H9 (cell line): Measurements from ENCODE around the gene WDR81. TPM values are rescaled to one million over a fixed set of nuclear protein-coding genes. Genes with fewer than 3 reads are reported as not detected.

Source experiments
- DNase-seq: peaks from one replicate; pipeline ENCODE4 v3.0.0-alpha.2; 2017
- H2AFZ ChIP-seq: one replicate; pipeline ENCODE4 v1.6.1; 2013; ENCODE audit warnings: mild to moderate bottlenecking, low read length, control low read depth, moderate library complexity
- H2AK5ac ChIP-seq: 2 replicates; pipeline ENCODE4 v1.6.1; 2013; ENCODE audit warnings: low read length, control low read depth, mixed read lengths; ENCODE audit not compliant: insufficient read length
- H2BK120ac ChIP-seq: one replicate; pipeline ENCODE4 v1.6.1; 2013; ENCODE audit warnings: low read depth, mild to moderate bottlenecking, low read length, control low read depth, inconsistent platforms; ENCODE audit not compliant: poor library complexity, severe bottlenecking
- H2BK12ac ChIP-seq: 2 replicates; pipeline ENCODE4 v1.6.1; 2013; ENCODE audit warnings: low read length, control low read depth, mixed read lengths, low read depth; ENCODE audit not compliant: insufficient read length
- H2BK15ac ChIP-seq: 2 replicates; pipeline ENCODE4 v1.6.1; 2013; ENCODE audit warnings: low read depth, low read length, control low read depth
- H2BK20ac ChIP-seq: one replicate; pipeline ENCODE4 v1.6.1; 2013; ENCODE audit warnings: low read depth, mild to moderate bottlenecking, low read length, control low read depth, inconsistent platforms; ENCODE audit not compliant: poor library complexity, severe bottlenecking
- H2BK5ac ChIP-seq: 2 replicates; pipeline ENCODE4 v1.6.1; 2013; ENCODE audit warnings: low read length, control low read depth, mixed read lengths; ENCODE audit not compliant: insufficient read length
- H3K14ac ChIP-seq: 2 replicates; pipeline ENCODE4 v1.6.1; 2013; ENCODE audit warnings: low read length, control low read depth; ENCODE audit not compliant: insufficient read depth
- H3K18ac ChIP-seq: 2 replicates; pipeline ENCODE4 v1.6.1; 2013; ENCODE audit warnings: low read depth, mild to moderate bottlenecking, mixed read lengths, low read length, control low read depth; ENCODE audit not compliant: insufficient read length
- H3K23ac ChIP-seq: 2 replicates; pipeline ENCODE4 v1.6.1; 2013; ENCODE audit warnings: low read length, control low read depth, mixed read lengths, low read depth; ENCODE audit not compliant: insufficient read length
- H3K23me2 ChIP-seq: 2 replicates; pipeline ENCODE4 v1.6.1; 2013; ENCODE audit warnings: low read depth, mild to moderate bottlenecking, mixed read lengths, low read length, control low read depth; ENCODE audit not compliant: insufficient read length, poor library complexity, severe bottlenecking
- H3K27ac ChIP-seq: 2 replicates; pipeline ENCODE4 v1.5.1; 2013; ENCODE audit warnings: low read length, control low read depth, mixed read lengths, low read depth; ENCODE audit not compliant: insufficient read length
- H3K27me3 ChIP-seq: 2 replicates; pipeline ENCODE4 v1.6.1; 2013; ENCODE audit warnings: low read length, control low read depth, inconsistent platforms; ENCODE audit not compliant: insufficient read depth
- H3K4ac ChIP-seq: 2 replicates; pipeline ENCODE4 v1.6.1; 2013; ENCODE audit warnings: low read depth, mild to moderate bottlenecking, control low read depth, inconsistent platforms, low read length, moderate library complexity
- H3K4me1 ChIP-seq: 2 replicates; pipeline ENCODE4 v1.6.1; 2013; ENCODE audit warnings: low read length, control low read depth, inconsistent platforms; ENCODE audit not compliant: insufficient read depth
- H3K4me2 ChIP-seq: 2 replicates; pipeline ENCODE4 v1.6.1; 2013; ENCODE audit warnings: low read length, control low read depth, mixed read lengths; ENCODE audit not compliant: insufficient read length, insufficient read depth
- H3K56ac ChIP-seq: 2 replicates; pipeline ENCODE4 v1.6.1; 2013; ENCODE audit warnings: low read depth, mild to moderate bottlenecking, mixed read lengths, low read length, control low read depth; ENCODE audit not compliant: insufficient read length
- H3K79me1 ChIP-seq: 2 replicates; pipeline ENCODE4 v1.6.1; 2013; ENCODE audit warnings: low read depth, mild to moderate bottlenecking, moderate library complexity, low read length, control low read depth, inconsistent platforms; ENCODE audit not compliant: insufficient read depth, poor library complexity, severe bottlenecking
- H3K79me2 ChIP-seq: 2 replicates; pipeline ENCODE4 v1.6.1; 2013; ENCODE audit warnings: low read length, control low read depth, inconsistent platforms; ENCODE audit not compliant: insufficient read depth
- H3K9ac ChIP-seq: 2 replicates; pipeline ENCODE4 v1.6.1; 2013; ENCODE audit warnings: low read length, control low read depth, mixed read lengths; ENCODE audit not compliant: insufficient read length; ENCODE audit errors: extremely low read depth
- H3K9me3 ChIP-seq: one replicate; pipeline ENCODE4 v1.6.1; 2013; ENCODE audit warnings: low read depth, low read length, inconsistent platforms; ENCODE audit not compliant: control insufficient read depth
- H3T11ph ChIP-seq: one replicate; pipeline ENCODE4 v1.6.1; 2013; ENCODE audit warnings: mild to moderate bottlenecking, low read length, control low read depth, inconsistent platforms
- H4K20me1 ChIP-seq: one replicate; pipeline ENCODE4 v1.6.1; 2013; ENCODE audit not compliant: control insufficient read depth, insufficient read length, insufficient read depth
- H4K5ac ChIP-seq: 2 replicates; pipeline ENCODE4 v1.6.1; 2013; ENCODE audit warnings: low read depth, mild to moderate bottlenecking, mixed read lengths, low read length, control low read depth; ENCODE audit not compliant: insufficient read length
- H4K8ac ChIP-seq: replicated peaks from 2 replicates; pipeline ENCODE4 v1.6.1; 2013; ENCODE audit warnings: low read length, control low read depth, mixed read lengths, low read depth; ENCODE audit not compliant: insufficient read length
- H4K91ac ChIP-seq: 2 replicates; pipeline ENCODE4 v1.6.1; 2013; ENCODE audit warnings: low read depth, mild to moderate bottlenecking, moderate library complexity, mixed read lengths, low read length, control low read depth; ENCODE audit not compliant: insufficient read length
- H3K27ac Mint-ChIP-seq, 3 experiments: 2 replicates in 2 of 3; 3 replicates in 1 of 3; pipeline ENCODE4 v1.8.0; 2020 to 2021; ENCODE audit warnings: mixed read lengths in 3 of 3, mild to moderate bottlenecking in 1 of 3, moderate library complexity in 1 of 3
- H3K27me3 Mint-ChIP-seq: 2 replicates; pipeline ENCODE4 v1.8.0; 2021; ENCODE audit warnings: low read depth, mild to moderate bottlenecking, moderate library complexity, mixed read lengths
- H3K36me3 Mint-ChIP-seq, 3 experiments: 2 replicates in 2 of 3; 3 replicates in 1 of 3; pipeline ENCODE4 v1.8.0; 2020 to 2021; ENCODE audit warnings: low read depth in 3 of 3, mixed read lengths in 3 of 3; ENCODE audit not compliant: insufficient read depth in 1 of 3
- H3K4me1 Mint-ChIP-seq, 2 experiments: 2 replicates each; pipeline ENCODE4 v1.8.0; 2020; ENCODE audit warnings: mixed read lengths in 2 of 2
- H3K4me3 Mint-ChIP-seq, 2 experiments: 2 replicates in 1 of 2; 3 replicates in 1 of 2; pipeline ENCODE4 v1.8.0; 2020 to 2021; ENCODE audit warnings: mild to moderate bottlenecking in 2 of 2, mixed read lengths in 2 of 2, moderate library complexity in 1 of 2
- H3K9me3 Mint-ChIP-seq, 2 experiments: 2 replicates in 1 of 2; 3 replicates in 1 of 2; pipeline ENCODE4 v1.8.0; 2020; ENCODE audit warnings: mild to moderate bottlenecking in 2 of 2, mixed read lengths in 2 of 2, moderate library complexity in 1 of 2
- WGBS: extraction: QIAGEN DNeasy Blood & Tissue Kit; methylation state at CpG from one replicate; pipeline ENCODE4 v1.1.7; 2013; ENCODE audit warnings: missing lambda C conversion rate, low lambda C conversion rate, mixed read lengths; ENCODE audit not compliant: insufficient read length; ENCODE audit errors: extremely low coverage; 5-methylcytosine and 5-hydroxymethylcytosine counted together
- total RNA-seq: library from RNA; stranded (reverse); gene quantifications from 2 replicates; pipeline ENCODE4 v1.2.1, GENCODE V29; 2021
- TF ChIP-seq, protein P1 (sequence below): fragments of 200-600 bp; sonication (generic); conservative IDR thresholded peaks from 3 replicates; pipeline ENCODE4 v1.8.0; 2021; ENCODE audit warnings: antibody characterized with exemption, mild to moderate bottlenecking

Gene WDR81
- total RNA-seq, 1 experiment from 2014 or later, result 20.2 TPM

DNA sequence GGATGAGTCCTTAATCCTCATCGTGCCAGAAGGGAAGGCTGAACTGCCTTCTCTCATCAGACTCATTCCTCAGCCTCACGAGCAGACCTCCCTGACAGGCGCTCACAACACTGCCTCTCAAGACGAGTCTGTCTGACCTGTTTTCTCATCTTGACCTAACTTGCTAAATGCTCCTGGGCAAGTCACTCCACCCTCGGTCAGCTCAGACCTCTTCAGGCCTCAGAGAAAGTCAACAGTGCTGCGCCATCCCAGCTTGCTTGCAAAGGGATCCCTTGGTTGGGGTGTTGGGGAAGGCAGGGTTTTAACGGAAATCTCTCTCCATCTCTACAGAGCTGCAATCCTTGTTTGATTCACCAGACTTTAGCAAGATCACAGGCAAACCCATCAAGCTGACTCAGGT is 52.4 kb downstream of the WDR81 start:
- no peak overlapping the region for H4K91ac ChIP-seq
- no peaks in the 10 kb centered on the region for H3K23me2 ChIP-seq
- H4K20me1 ChIP-seq, result no peaks in the 10 kb centered on the region
- H2AFZ ChIP-seq, result no peak overlapping the region
- H3K27ac ChIP-seq, result no peak overlapping the region
- Mint-ChIP-seq H3K27me3 (no peaks in the 10 kb centered on the region; the same call in 1 of the 2 replicates), H3K27ac (peak overlapping the region in 1 of 3 experiments; percentile 68; a peak in 1 of 7 replicates), H3K4me1 (no peaks in the 10 kb centered on the region; a peak in 1 of 4 replicates), H3K4me3 (no peak overlapping the region), H3K9me3 (no peaks in the 10 kb centered on the region), H3K36me3 (peaks cover 13 to 56% (median 52%) of the 10 kb centered on the region in 3 experiments; a peak in 6 of 7 replicates)
- H3K56ac ChIP-seq, result no peak overlapping the region
- H2BK12ac ChIP-seq, result no peak overlapping the region
- no peaks in the 10 kb centered on the region for H3K27me3 ChIP-seq
- H3K9me3 ChIP-seq, result no peaks in the 10 kb centered on the region
- H3K9ac ChIP-seq, result no peak overlapping the region
- no peak overlapping the region for H4K8ac ChIP-seq
- no peak overlapping the region for H4K5ac ChIP-seq
- H3K4me2 ChIP-seq, result no peak overlapping the region
- H3K14ac ChIP-seq, result no peak overlapping the region
- TF ChIP-seq, protein P1, sequence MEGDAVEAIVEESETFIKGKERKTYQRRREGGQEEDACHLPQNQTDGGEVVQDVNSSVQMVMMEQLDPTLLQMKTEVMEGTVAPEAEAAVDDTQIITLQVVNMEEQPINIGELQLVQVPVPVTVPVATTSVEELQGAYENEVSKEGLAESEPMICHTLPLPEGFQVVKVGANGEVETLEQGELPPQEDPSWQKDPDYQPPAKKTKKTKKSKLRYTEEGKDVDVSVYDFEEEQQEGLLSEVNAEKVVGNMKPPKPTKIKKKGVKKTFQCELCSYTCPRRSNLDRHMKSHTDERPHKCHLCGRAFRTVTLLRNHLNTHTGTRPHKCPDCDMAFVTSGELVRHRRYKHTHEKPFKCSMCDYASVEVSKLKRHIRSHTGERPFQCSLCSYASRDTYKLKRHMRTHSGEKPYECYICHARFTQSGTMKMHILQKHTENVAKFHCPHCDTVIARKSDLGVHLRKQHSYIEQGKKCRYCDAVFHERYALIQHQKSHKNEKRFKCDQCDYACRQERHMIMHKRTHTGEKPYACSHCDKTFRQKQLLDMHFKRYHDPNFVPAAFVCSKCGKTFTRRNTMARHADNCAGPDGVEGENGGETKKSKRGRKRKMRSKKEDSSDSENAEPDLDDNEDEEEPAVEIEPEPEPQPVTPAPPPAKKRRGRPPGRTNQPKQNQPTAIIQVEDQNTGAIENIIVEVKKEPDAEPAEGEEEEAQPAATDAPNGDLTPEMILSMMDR, result no peak
- H3K4ac ChIP-seq, result no peak overlapping the region
- H2BK15ac ChIP-seq, result no peak overlapping the region
- H3K4me1 ChIP-seq, result no peaks in the 10 kb centered on the region
- no peak overlapping the region for H3K18ac ChIP-seq
- H2BK120ac ChIP-seq, result no peak overlapping the region
- no peaks in the 10 kb centered on the region for H3K79me2 ChIP-seq
- no peak overlapping the region for H2AK5ac ChIP-seq
- H3K79me1 ChIP-seq, result no peaks in the 10 kb centered on the region
- no peak overlapping the region for H3T11ph ChIP-seq
- no peak overlapping the region for H2BK20ac ChIP-seq
- no CpG with 5 or more reads among the region's 7 CpGs for WGBS
- no peak for DNase-seq
- H3K23ac ChIP-seq, result no peak overlapping the region
- no peak overlapping the region for H2BK5ac ChIP-seq
